ENCODE measurements around the gene SDR9C7. TPM values are rescaled to one million over a fixed set of nuclear protein-coding genes. Genes with fewer than 3 reads are reported as not detected.
"Not testable (repeated sequence)": the region's sequence is repeated elsewhere in the genome, so short reads cannot be mapped to it uniquely, and the experiment has no call there.

Gene SDR9C7
- total RNA-seq, 1 experiment from 2014 or later, result not detected

- not testable (repeated sequence) for H3K27me3 ChIP-seq (ENCODE audit: low read length); H3K79me2 ChIP-seq (ENCODE audit: low read length); H4K20me1 ChIP-seq (ENCODE audit: insufficient read depth, low read depth, low read length); H3K9ac ChIP-seq (ENCODE audit: low read length); H3K36me3 ChIP-seq (ENCODE audit: insufficient read depth, low read length); H3K27ac ChIP-seq (ENCODE audit: low read length); H3K4me1 ChIP-seq (ENCODE audit: low read length); DNase-seq; H3K9me3 ChIP-seq (ENCODE audit: low read length); H3K4me2 ChIP-seq (ENCODE audit: low read depth, low read length, poor library complexity, severe bottlenecking); H3K9me2 ChIP-seq (replicated peaks; ENCODE audit: insufficient read depth, low read length); H2AFZ ChIP-seq (ENCODE audit: low read length); H3K4me3 ChIP-seq (ENCODE audit: low read length)
These were observed 32.9 kb downstream of the SDR9C7 start for GRCh38 chr12:56901313-56901712.

DNA sequence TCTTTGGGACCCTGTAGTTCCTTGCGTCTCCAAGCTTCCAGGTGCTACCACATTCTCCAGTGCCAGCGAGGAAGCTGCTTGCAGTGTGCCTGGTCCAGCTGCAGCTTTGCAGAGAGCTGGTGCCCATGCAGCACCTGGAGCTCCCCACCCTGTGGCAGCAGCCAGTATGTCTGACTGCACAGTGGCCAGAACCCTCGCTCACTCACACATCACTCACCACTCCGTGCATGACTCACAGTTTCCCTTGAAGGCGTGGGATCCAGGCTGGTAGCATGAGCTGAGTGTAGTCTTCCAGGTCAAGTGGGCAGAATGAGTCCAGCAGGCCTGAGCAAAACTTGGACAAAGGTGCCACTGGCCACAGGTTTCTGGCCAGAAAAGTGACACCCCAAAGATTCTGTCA, 33.6 kb downstream of the SDR9C7 start:
- Histone ChIP-seq H3K27me3 (ENCODE audit: low read length) (no peaks in the 10 kb centered on the region), H3K27ac (ENCODE audit: low read length) (no peak overlapping the region), H3K4me2 (ENCODE audit: low read depth, low read length, poor library complexity, severe bottlenecking) (no peak overlapping the region), H3K36me3 (ENCODE audit: insufficient read depth, low read length) (no peaks in the 10 kb centered on the region), H2AFZ (ENCODE audit: low read length) (no peak overlapping the region), H3K9me2 (replicated peaks; ENCODE audit: insufficient read depth, low read length) (no peaks in the 10 kb centered on the region), H3K4me3 (ENCODE audit: low read length) (no peak overlapping the region), H4K20me1 (ENCODE audit: insufficient read depth, low read depth, low read length) (no peaks in the 10 kb centered on the region), H3K9ac (ENCODE audit: low read length) (no peak overlapping the region), H3K9me3 (ENCODE audit: low read length) (no peaks in the 10 kb centered on the region; the same call in 1 of the 2 replicates), H3K79me2 (ENCODE audit: low read length) (no peaks in the 10 kb centered on the region), H3K4me1 (ENCODE audit: low read length) (no peaks in the 10 kb centered on the region)
- no peak for DNase-seq

- H3K9me3 ChIP-seq (ENCODE audit: low read length), result no peaks in the 10 kb centered on the region; the same call in 1 of the 2 replicates
- no peaks in the 10 kb centered on the region for H3K79me2 ChIP-seq (ENCODE audit: low read length)
- H3K9me2 ChIP-seq (replicated peaks; ENCODE audit: insufficient read depth, low read length), result no peaks in the 10 kb centered on the region
These were observed 35.3 kb downstream of the SDR9C7 start for GRCh38 chr12:56898938-56899337.

DNA sequence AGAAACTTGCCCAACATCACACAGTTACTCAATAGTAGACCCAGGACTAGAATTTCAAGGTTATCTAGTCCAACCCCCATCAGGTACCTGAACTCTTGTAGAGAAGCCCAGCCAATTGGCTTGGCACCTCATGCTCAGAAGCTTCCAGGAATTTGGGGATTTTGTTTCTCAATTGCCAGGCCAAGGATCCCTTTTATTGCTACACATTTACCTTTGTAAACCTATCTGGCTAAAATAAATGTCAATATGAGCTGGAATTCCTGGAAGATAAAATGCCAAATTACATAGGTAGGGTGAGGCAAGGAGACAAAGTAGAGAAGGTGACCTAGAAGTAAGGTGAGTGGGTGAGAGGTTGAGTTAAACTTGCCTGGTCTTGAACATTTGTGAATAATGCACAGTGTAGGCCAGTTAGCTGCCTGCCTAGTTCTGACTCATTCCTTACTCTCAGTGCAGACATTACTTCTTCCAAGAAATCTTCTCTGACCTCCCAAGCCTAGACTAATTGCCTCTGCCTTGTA, 36.3 kb downstream of the SDR9C7 start:
- H2AFZ ChIP-seq (ENCODE audit: low read length), result no peak overlapping the region

More at GRCh38 chr12:56898938-56899337, 35.3 kb downstream of the SDR9C7 start:
- no peak overlapping the region for H2AFZ ChIP-seq (ENCODE audit: low read length)
- H4K20me1 ChIP-seq (ENCODE audit: insufficient read depth, low read depth, low read length), result no peaks in the 10 kb centered on the region
- no peaks in the 10 kb centered on the region for H3K4me1 ChIP-seq (ENCODE audit: low read length)
- DNase-seq, result no peak
- no peak overlapping the region for H3K4me3 ChIP-seq (ENCODE audit: low read length)
- no peak overlapping the region for H3K9ac ChIP-seq (ENCODE audit: low read length)
- no peak overlapping the region for H3K4me2 ChIP-seq (ENCODE audit: low read depth, low read length, poor library complexity, severe bottlenecking)
- H3K27me3 ChIP-seq (ENCODE audit: low read length), result no peaks in the 10 kb centered on the region
- no peaks in the 10 kb centered on the region for H3K36me3 ChIP-seq (ENCODE audit: insufficient read depth, low read length)
- H3K27ac ChIP-seq (ENCODE audit: low read length), result no peak overlapping the region

GRCh38 chr12:56896082-56896481, 38.1 kb downstream of the SDR9C7 start:
- Histone ChIP-seq H3K4me1 (ENCODE audit: low read length) (no peaks in the 10 kb centered on the region), H3K9me2 (replicated peaks; ENCODE audit: insufficient read depth, low read length) (no peaks in the 10 kb centered on the region), H4K20me1 (ENCODE audit: insufficient read depth, low read depth, low read length) (no peaks in the 10 kb centered on the region), H3K27me3 (ENCODE audit: low read length) (no peaks in the 10 kb centered on the region), H3K4me2 (ENCODE audit: low read depth, low read length, poor library complexity, severe bottlenecking) (no peak overlapping the region), H3K79me2 (ENCODE audit: low read length) (no peaks in the 10 kb centered on the region), H3K27ac (ENCODE audit: low read length) (no peak overlapping the region), H2AFZ (ENCODE audit: low read length) (no peak overlapping the region), H3K9ac (ENCODE audit: low read length) (no peak overlapping the region), H3K9me3 (ENCODE audit: low read length) (no peaks in the 10 kb centered on the region; the same call in 1 of the 2 replicates), H3K4me3 (ENCODE audit: low read length) (no peak overlapping the region), H3K36me3 (ENCODE audit: insufficient read depth, low read length) (no peaks in the 10 kb centered on the region)
- DNase-seq, result no peak

More for the DNA sequence above, 36.3 kb downstream of the SDR9C7 start:
- Histone ChIP-seq H3K4me3 (ENCODE audit: low read length) (no peak overlapping the region), H3K9me2 (replicated peaks; ENCODE audit: insufficient read depth, low read length) (no peaks in the 10 kb centered on the region), H3K4me1 (ENCODE audit: low read length) (no peaks in the 10 kb centered on the region), H3K79me2 (ENCODE audit: low read length) (no peaks in the 10 kb centered on the region), H3K27me3 (ENCODE audit: low read length) (no peaks in the 10 kb centered on the region), H3K9ac (ENCODE audit: low read length) (no peak overlapping the region), H4K20me1 (ENCODE audit: insufficient read depth, low read depth, low read length) (no peaks in the 10 kb centered on the region), H3K9me3 (ENCODE audit: low read length) (no peaks in the 10 kb centered on the region; the same call in 1 of the 2 replicates), H3K27ac (ENCODE audit: low read length) (no peak overlapping the region), H3K4me2 (ENCODE audit: low read depth, low read length, poor library complexity, severe bottlenecking) (no peak overlapping the region), H3K36me3 (ENCODE audit: insufficient read depth, low read length) (no peaks in the 10 kb centered on the region)
- no peak for DNase-seq

DNA sequence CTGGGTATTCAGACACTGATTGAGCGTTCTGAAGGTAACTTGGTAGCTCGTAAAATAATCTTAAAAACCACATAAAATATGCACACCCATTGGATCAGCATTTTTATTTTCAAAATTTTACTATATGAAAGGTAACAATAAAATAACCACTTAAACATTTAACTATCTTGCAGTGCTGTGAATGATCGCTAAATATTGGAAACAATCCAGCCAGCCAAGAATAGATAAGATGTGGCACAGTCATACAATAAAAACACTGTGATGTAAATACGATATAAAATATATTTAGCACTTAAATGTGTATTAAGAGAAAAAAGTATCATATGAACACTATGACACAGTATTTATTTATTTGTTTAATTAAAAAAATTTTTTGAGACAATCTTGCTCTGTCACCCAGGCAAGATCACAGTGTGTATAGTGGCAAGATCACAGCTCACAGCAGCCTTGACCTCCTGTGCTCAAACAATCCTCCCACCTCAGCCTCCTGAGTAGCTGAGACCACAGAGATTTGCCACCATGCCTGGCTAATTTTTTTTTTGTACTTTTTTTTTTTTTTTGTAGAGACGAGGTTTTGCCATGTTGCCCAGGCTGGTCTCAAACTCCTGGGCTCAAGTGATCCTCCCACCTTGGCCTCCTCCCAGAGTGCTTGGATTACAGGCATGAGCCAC, 39.4 kb downstream of the SDR9C7 start:
- Histone ChIP-seq H3K9me3 (ENCODE audit: low read length) (no peaks in the 10 kb centered on the region), H4K20me1 (ENCODE audit: insufficient read depth, low read depth, low read length) (no peaks in the 10 kb centered on the region), H3K9ac (ENCODE audit: low read length) (no peak overlapping the region), H2AFZ (ENCODE audit: low read length) (no peak overlapping the region), H3K4me1 (ENCODE audit: low read length) (no peaks in the 10 kb centered on the region), H3K27me3 (ENCODE audit: low read length) (no peaks in the 10 kb centered on the region), H3K36me3 (ENCODE audit: insufficient read depth, low read length) (no peaks in the 10 kb centered on the region), H3K27ac (ENCODE audit: low read length) (no peak overlapping the region), H3K9me2 (replicated peaks; ENCODE audit: insufficient read depth, low read length) (no peaks in the 10 kb centered on the region), H3K4me2 (ENCODE audit: low read depth, low read length, poor library complexity, severe bottlenecking) (no peak overlapping the region), H3K4me3 (ENCODE audit: low read length) (no peak overlapping the region), H3K79me2 (ENCODE audit: low read length) (no peaks in the 10 kb centered on the region)
- no peak for DNase-seq

GRCh38 chr12:56891885-56892284, 42.3 kb downstream of the SDR9C7 start:
- H3K79me2 ChIP-seq (ENCODE audit: low read length); H3K9ac ChIP-seq (ENCODE audit: low read length); DNase-seq; H3K4me1 ChIP-seq (ENCODE audit: low read length); H4K20me1 ChIP-seq (ENCODE audit: insufficient read depth, low read depth, low read length); H3K4me2 ChIP-seq (ENCODE audit: low read depth, low read length, poor library complexity, severe bottlenecking); H3K4me3 ChIP-seq (ENCODE audit: low read length); H2AFZ ChIP-seq (ENCODE audit: low read length); H3K27me3 ChIP-seq (ENCODE audit: low read length); H3K9me2 ChIP-seq (replicated peaks; ENCODE audit: insufficient read depth, low read length); H3K9me3 ChIP-seq (ENCODE audit: low read length); H3K27ac ChIP-seq (ENCODE audit: low read length); H3K36me3 ChIP-seq (ENCODE audit: insufficient read depth, low read length): not testable (repeated sequence)

- H2AFZ ChIP-seq (ENCODE audit: low read length), result no peak overlapping the region
These were observed 47.9 kb downstream of the SDR9C7 start for GRCh38 chr12:56886319-56886718.

More at GRCh38 chr12:56886319-56886718, 47.9 kb downstream of the SDR9C7 start:
- H3K9me2 ChIP-seq (replicated peaks; ENCODE audit: insufficient read depth, low read length), result no peaks in the 10 kb centered on the region
- H3K4me2 ChIP-seq (ENCODE audit: low read depth, low read length, poor library complexity, severe bottlenecking), result no peak overlapping the region
- H4K20me1 ChIP-seq (ENCODE audit: insufficient read depth, low read depth, low read length), result no peaks in the 10 kb centered on the region
- no peak overlapping the region for H3K27ac ChIP-seq (ENCODE audit: low read length)
- DNase-seq, result no peak
- H3K27me3 ChIP-seq (ENCODE audit: low read length), result no peaks in the 10 kb centered on the region; the same call in 1 of the 2 replicates
- peaks cover 4% of the 10 kb centered on the region; the same call in 1 of the 2 replicates for H3K9me3 ChIP-seq (ENCODE audit: low read length)
- peaks cover 14% of the 10 kb centered on the region for H3K4me1 ChIP-seq (ENCODE audit: low read length)
- H3K36me3 ChIP-seq (ENCODE audit: insufficient read depth, low read length), result no peaks in the 10 kb centered on the region; the same call in 1 of the 2 replicates
- H3K79me2 ChIP-seq (ENCODE audit: low read length), result no peaks in the 10 kb centered on the region
- H3K4me3 ChIP-seq (ENCODE audit: low read length), result no peak overlapping the region
- H3K9ac ChIP-seq (ENCODE audit: low read length), result no peak overlapping the region
